Neuron (in vitro differentiated cells): ENCODE results near the gene OSBP2.

ENCODE experiments used
- H2AFZ ChIP-seq: one replicate; pipeline ENCODE4 v1.6.1; 2013; ENCODE audit warnings: low read depth, mild to moderate bottlenecking, inconsistent platforms, low read length, moderate library complexity
- H3K27me3 ChIP-seq: one replicate; pipeline ENCODE4 v1.6.1; 2013; ENCODE audit warnings: low read length; ENCODE audit not compliant: insufficient read depth
- H3K36me3 ChIP-seq: one replicate; pipeline ENCODE4 v1.6.1; 2013; ENCODE audit warnings: low read length; ENCODE audit not compliant: insufficient read depth
- H3K4me1 ChIP-seq: one replicate; pipeline ENCODE4 v1.6.1; 2013; ENCODE audit warnings: low read length; ENCODE audit not compliant: insufficient read depth
- H3K4me3 ChIP-seq: 2 replicates; pipeline ENCODE4 v1.5.1; 2013; ENCODE audit warnings: mild to moderate bottlenecking, low read length, moderate library complexity
- H3K9me3 ChIP-seq: one replicate; pipeline ENCODE4 v1.6.1; 2013; ENCODE audit warnings: low read length

The OSBP2 gene

GRCh38 chr22:30926706-30927105 is 232.0 kb downstream of the OSBP2 start:
- H2AFZ ChIP-seq = no peak overlapping the region
- no peaks in the 10 kb centered on the region for H3K4me1 ChIP-seq
- H3K4me3 ChIP-seq = no peak overlapping the region
- H3K9me3 ChIP-seq = no peaks in the 10 kb centered on the region
- peaks cover 68% of the 10 kb centered on the region for H3K36me3 ChIP-seq
- H3K27me3 ChIP-seq = no peaks in the 10 kb centered on the region

DNA sequence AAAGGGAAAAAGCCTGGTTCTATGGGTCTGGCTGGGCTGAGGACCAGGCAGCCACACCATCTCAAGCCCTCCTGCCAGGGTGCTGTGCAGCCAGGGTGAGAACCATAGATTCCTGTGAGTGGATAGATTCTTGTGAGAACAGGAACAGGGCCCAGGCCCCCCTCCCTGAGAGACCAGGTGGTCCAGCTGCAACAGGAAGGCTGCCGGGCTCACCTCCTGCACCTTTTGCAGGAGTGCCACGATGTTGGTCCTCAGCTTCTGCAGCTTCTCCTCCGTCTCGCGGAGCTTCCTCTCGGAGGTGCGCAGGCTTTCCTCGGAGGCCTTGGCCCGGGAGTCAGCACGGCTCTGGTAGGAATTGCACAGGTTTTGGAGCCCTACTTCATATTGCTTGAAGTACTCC is 233.1 kb downstream of the OSBP2 start:
- H3K4me1 ChIP-seq = no peaks in the 10 kb centered on the region
- H3K4me3 ChIP-seq = no peak overlapping the region
- no peaks in the 10 kb centered on the region for H3K27me3 ChIP-seq
- H3K36me3 ChIP-seq = peaks cover 79% of the 10 kb centered on the region
- H3K9me3 ChIP-seq = no peaks in the 10 kb centered on the region
- H2AFZ ChIP-seq = no peak overlapping the region

- peaks cover 85% of the 10 kb centered on the region for H3K36me3 ChIP-seq
Measured at GRCh38 chr22:30928401-30928800, 233.7 kb downstream of the OSBP2 start.

DNA sequence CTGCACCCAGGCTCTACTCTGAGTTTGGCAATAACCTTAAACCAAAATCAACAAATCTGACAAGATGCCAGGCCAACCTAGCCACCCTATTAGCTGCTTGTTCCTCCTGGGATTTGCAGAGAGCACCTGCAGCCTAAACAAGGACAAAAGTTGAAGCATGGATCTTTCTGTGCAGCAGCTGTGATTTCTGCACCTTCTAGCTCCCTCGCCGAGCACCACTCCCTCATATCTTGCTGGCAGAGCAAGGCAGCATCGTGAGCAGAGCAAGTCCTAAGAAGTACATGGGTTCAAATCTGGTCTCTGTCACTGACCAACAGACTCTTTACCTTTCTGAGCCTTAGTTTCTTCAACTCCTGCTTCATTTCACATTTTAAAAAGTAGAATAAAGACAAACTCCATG is 235.6 kb downstream of the OSBP2 start:
- Histone ChIP-seq H3K4me3 (no peak overlapping the region), H2AFZ (no peak overlapping the region), H3K36me3 (peaks cover 92% of the 10 kb centered on the region), H3K9me3 (no peaks in the 10 kb centered on the region), H3K27me3 (no peaks in the 10 kb centered on the region), H3K4me1 (no peaks in the 10 kb centered on the region)

More at GRCh38 chr22:30928401-30928800, 233.7 kb downstream of the OSBP2 start:
- H3K4me3 ChIP-seq = no peak overlapping the region
- H3K27me3 ChIP-seq = no peaks in the 10 kb centered on the region
- H3K9me3 ChIP-seq = no peaks in the 10 kb centered on the region
- H3K4me1 ChIP-seq = no peaks in the 10 kb centered on the region
- no peak overlapping the region for H2AFZ ChIP-seq

DNA sequence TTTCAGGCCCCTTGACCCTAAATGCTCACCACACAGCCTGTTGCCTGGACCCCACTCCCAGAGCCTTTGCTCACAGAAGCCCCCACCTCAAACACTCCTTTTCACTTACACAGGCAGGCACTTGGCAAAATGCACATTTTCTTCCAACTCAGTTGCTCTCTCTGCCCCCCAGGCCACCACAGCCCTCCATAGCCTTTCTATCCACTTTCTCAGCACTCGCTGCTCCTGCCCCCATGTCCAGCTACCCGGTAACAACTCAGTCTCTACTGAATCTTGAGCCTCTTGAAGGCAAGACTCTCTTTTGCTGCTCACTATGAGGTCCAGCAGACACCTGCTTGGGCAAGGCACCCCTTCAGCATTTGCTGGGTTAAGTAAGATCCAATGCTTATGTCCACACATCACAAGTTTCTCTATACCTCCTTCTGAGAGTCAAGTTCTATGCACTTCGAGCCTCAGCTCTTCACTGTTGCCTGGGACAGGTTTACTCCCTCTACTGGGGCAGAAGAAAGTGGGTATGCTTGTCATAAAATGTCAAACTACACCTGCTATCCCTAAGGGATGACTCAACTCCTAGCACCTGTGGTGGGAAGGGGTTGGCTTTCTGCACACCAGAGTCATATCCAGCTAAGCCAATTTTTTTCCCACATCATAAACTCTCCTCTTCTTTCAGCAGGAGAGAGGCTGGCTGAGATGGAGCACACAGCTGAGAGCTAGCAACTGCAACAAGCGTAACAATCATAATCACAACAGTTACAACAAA is 237.0 kb downstream of the OSBP2 start:
- no peaks in the 10 kb centered on the region for H3K4me1 ChIP-seq
- peaks cover 91% of the 10 kb centered on the region for H3K36me3 ChIP-seq
- no peak overlapping the region for H2AFZ ChIP-seq
- H3K4me3 ChIP-seq = no peak overlapping the region
- no peaks in the 10 kb centered on the region for H3K9me3 ChIP-seq
- H3K27me3 ChIP-seq = no peaks in the 10 kb centered on the region

DNA sequence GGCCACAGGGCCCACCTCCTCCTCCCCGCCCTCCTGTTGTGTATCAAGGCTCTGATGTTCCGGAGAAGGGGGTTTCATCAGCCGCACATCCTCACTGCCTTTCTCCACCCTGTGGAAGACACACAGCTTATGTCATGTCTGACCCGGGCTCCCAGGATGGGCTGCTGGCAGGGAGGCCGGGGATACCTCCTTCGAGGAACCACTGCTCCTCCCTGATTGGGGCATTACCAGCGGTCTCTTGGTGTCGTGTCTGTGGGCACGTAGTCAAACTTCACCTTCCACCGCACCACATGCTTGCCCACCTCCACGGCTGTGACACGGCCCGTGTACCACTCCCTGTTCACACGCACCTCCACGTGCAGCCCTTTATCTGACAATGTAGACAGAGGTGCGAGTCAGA is 238.0 kb downstream of the OSBP2 start:
- Histone ChIP-seq H3K36me3 (peaks cover 91% of the 10 kb centered on the region), H3K4me1 (no peaks in the 10 kb centered on the region)

DNA sequence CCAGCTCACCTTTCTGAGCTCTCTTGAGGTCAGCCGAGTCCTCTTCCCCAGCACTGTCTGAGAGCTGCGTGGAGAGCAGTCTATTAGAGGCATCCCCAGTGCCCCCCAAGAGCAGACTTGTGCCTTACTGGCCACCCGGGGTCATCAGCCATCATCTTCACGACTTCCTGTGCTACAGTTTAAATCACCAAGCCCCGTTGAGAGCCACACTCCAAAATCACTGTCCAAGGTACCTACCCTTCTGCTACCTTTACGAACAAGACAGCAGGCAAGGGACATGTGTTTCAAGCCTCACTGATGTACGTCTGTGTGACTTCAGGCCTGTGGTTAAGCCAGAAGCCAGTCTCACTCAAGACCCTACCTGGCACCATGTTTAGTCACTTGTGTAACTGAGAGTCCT is 238.8 kb downstream of the OSBP2 start:
- no peak overlapping the region for H3K4me3 ChIP-seq
- H3K36me3 ChIP-seq = peaks cover 89% of the 10 kb centered on the region
- no peaks in the 10 kb centered on the region for H3K4me1 ChIP-seq
- H3K27me3 ChIP-seq = no peaks in the 10 kb centered on the region
- H2AFZ ChIP-seq = no peak overlapping the region
- H3K9me3 ChIP-seq = no peaks in the 10 kb centered on the region

More for the DNA sequence above, 238.0 kb downstream of the OSBP2 start:
- Histone ChIP-seq H3K27me3 (no peaks in the 10 kb centered on the region), H3K4me3 (no peak overlapping the region), H2AFZ (no peak overlapping the region), H3K9me3 (no peaks in the 10 kb centered on the region)

- Histone ChIP-seq H3K36me3 (peaks cover 88% of the 10 kb centered on the region), H3K4me1 (no peaks in the 10 kb centered on the region), H3K4me3 (no peak overlapping the region), H2AFZ (no peak overlapping the region), H3K27me3 (no peaks in the 10 kb centered on the region), H3K9me3 (no peaks in the 10 kb centered on the region)
Measured at GRCh38 chr22:30934053-30934452, 239.4 kb downstream of the OSBP2 start.

- Histone ChIP-seq H3K4me3 (no peak overlapping the region), H3K36me3 (peaks cover 90% of the 10 kb centered on the region), H3K4me1 (no peaks in the 10 kb centered on the region), H3K27me3 (no peaks in the 10 kb centered on the region), H3K9me3 (no peaks in the 10 kb centered on the region), H2AFZ (no peak overlapping the region)
Measured at GRCh38 chr22:30940685-30941362, 246.2 kb downstream of the OSBP2 start.

DNA sequence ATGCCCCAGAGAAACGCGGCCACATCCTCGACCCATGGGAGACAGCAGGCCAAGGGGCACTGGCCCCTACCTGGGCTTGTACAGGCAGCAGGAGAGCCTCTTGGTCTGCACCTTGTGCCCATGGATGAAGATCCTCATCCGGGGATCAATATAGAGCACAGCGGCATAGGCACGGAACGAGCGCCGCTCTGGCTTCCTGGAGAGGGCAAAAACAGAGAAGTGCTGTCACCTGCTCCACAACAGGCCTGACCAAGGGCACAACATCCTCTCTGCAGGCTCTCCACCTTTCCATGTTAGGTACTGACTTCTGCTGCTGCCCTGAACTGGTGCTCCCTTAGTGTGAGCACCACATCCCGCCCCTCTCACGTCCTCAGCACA is 246.7 kb downstream of the OSBP2 start:
- peaks cover 91% of the 10 kb centered on the region for H3K36me3 ChIP-seq
- H3K4me3 ChIP-seq = no peak overlapping the region
- no peaks in the 10 kb centered on the region for H3K27me3 ChIP-seq
- H3K9me3 ChIP-seq = no peaks in the 10 kb centered on the region
- no peak overlapping the region for H2AFZ ChIP-seq
- H3K4me1 ChIP-seq = peaks cover 5% of the 10 kb centered on the region

GRCh38 chr22:30943368-30943767 is 248.7 kb downstream of the OSBP2 start:
- Histone ChIP-seq H3K27me3 (no peaks in the 10 kb centered on the region), H3K9me3 (no peaks in the 10 kb centered on the region), H3K4me1 (peaks cover 25% of the 10 kb centered on the region), H3K36me3 (peaks cover 78% of the 10 kb centered on the region), H2AFZ (no peak overlapping the region), H3K4me3 (no peak overlapping the region)

- H3K4me3 ChIP-seq = no peak overlapping the region
- no peaks in the 10 kb centered on the region for H3K9me3 ChIP-seq
- peaks cover 80% of the 10 kb centered on the region for H3K36me3 ChIP-seq
- H3K27me3 ChIP-seq = no peaks in the 10 kb centered on the region
- H2AFZ ChIP-seq = no peak overlapping the region
- peaks cover 32% of the 10 kb centered on the region for H3K4me1 ChIP-seq
Measured at GRCh38 chr22:30944986-30945385, 250.3 kb downstream of the OSBP2 start.

GRCh38 chr22:30945653-30946052 is 251.0 kb downstream of the OSBP2 start:
- no peaks in the 10 kb centered on the region for H3K27me3 ChIP-seq
- peaks cover 32% of the 10 kb centered on the region for H3K4me1 ChIP-seq
- no peaks in the 10 kb centered on the region for H3K9me3 ChIP-seq
- H3K4me3 ChIP-seq = no peak overlapping the region
- H2AFZ ChIP-seq = no peak overlapping the region
- peaks cover 80% of the 10 kb centered on the region for H3K36me3 ChIP-seq
